Small intestine (tissue), 16 donors: Measurements from ENCODE around the gene ZNF606. TPM values are rescaled to one million over a fixed set of nuclear protein-coding genes. Genes with fewer than 3 reads are reported as not detected.

Source experiments
- DNase-seq, 2 donors: peaks; one replicate each; pipeline versions ENCODE4 v3.0.0 to v3.0.0-alpha.2; 2013
- FAIRE-seq: peaks from 2 replicates; lab custom pipeline; 2012; peaks lifted over from hg19 to GRCh38; lab: Jason Lieb, UNC
- H3K27ac ChIP-seq, 3 donors: one replicate each; pipeline ENCODE4 v1.5.1; 2013; ENCODE audit warnings: low read length in 2 of 3, mild to moderate bottlenecking in 2 of 3, control low read depth in 1 of 3, inconsistent platforms in 1 of 3, low read depth in 1 of 3, moderate library complexity in 1 of 3
- H3K27me3 ChIP-seq, 3 donors: one replicate each; pipeline ENCODE4 v1.6.1; 2013; ENCODE audit warnings: low read length in 3 of 3, inconsistent platforms in 1 of 3; ENCODE audit not compliant: control insufficient read depth in 3 of 3, insufficient read depth in 3 of 3
- H3K36me3 ChIP-seq, 3 donors: one replicate each; pipeline ENCODE4 v1.6.1; 2013; ENCODE audit warnings: low read length in 3 of 3, inconsistent platforms in 1 of 3, low read depth in 1 of 3, mild to moderate bottlenecking in 1 of 3, moderate library complexity in 1 of 3; ENCODE audit not compliant: control insufficient read depth in 3 of 3, insufficient read depth in 2 of 3
- H3K4me1 ChIP-seq, 3 donors: one replicate each; pipeline ENCODE4 v1.6.1; 2013; ENCODE audit warnings: low read length in 2 of 3, inconsistent platforms in 1 of 3, low read depth in 1 of 3, mild to moderate bottlenecking in 1 of 3, moderate library complexity in 1 of 3; ENCODE audit not compliant: control insufficient read depth in 3 of 3, insufficient read depth in 2 of 3
- H3K4me3 ChIP-seq, 3 donors: one replicate each; pipeline ENCODE4 v1.5.1; 2013; ENCODE audit warnings: low read length in 3 of 3, control low read depth in 1 of 3, inconsistent platforms in 1 of 3, low read depth in 1 of 3, mild to moderate bottlenecking in 1 of 3, moderate library complexity in 1 of 3
- H3K9me3 ChIP-seq, 2 donors: one replicate each; pipeline ENCODE4 v1.6.1; 2013; ENCODE audit warnings: low read depth in 1 of 2, low read length in 1 of 2; ENCODE audit not compliant: control insufficient read depth in 2 of 2, insufficient read depth in 1 of 2
- WGBS, 3 donors: extraction: QIAGEN DNeasy Blood & Tissue Kit; methylation state at CpG; one replicate each; pipeline ENCODE4 v1.1.7; 2013; 5-methylcytosine and 5-hydroxymethylcytosine counted together
- long read RNA-seq, 10 donors: transcript quantifications; one replicate each; lab custom pipeline, GENCODE V29; 2026
- polyA plus RNA-seq, 4 donors: library from polyadenylated mRNA; stranded (reverse) in 3 of 4; unstranded in 1 of 4; fragments of 200-250 nt in 3 of 4; fragments of 120-200 nt in 1 of 4; gene quantifications; one replicate each; pipeline versions ENCODE4 v1.2.1 to v1.2.3, GENCODE V29; 2013
- donor health status: healthy with polysubstance abuse.
- donor health status: control.
- donor health status: control.
- donor health status: Bipolar disorder and iron deficiency.
- donor health status: healthy.

Gene ZNF606
- polyA plus RNA-seq: 10 to 100 TPM in 1 of 4 donors, 1 to 10 TPM in 3; 3.8 to 20.1 (median 6.4) TPM
- long read RNA-seq, donor 1, transcript ZNF606-207 (7 exons, 2,009 nt): major isoform, 8 of 39 reads
- long read RNA-seq, donor 1, partial matches to known transcripts: 23 of 39 reads
- long read RNA-seq, donor 1, other reads (novel, unspliced or antisense): 0 of 39 reads
- long read RNA-seq, donor 2, partial matches to known transcripts: 0 of 1 reads
- long read RNA-seq, donor 2, other reads (novel, unspliced or antisense): 0 of 1 reads
- long read RNA-seq, donor 3, partial matches to known transcripts: 0 of 3 reads
- long read RNA-seq, donor 3, other reads (novel, unspliced or antisense): 0 of 3 reads
- long read RNA-seq, donor 4: 0 reads
- long read RNA-seq, donor 5, full-length matches to known transcripts: 3 of 3 reads
- long read RNA-seq, donor 5, partial matches to known transcripts: 0 of 3 reads
- long read RNA-seq, donor 5, other reads (novel, unspliced or antisense): 0 of 3 reads
- long read RNA-seq, donor 6, partial matches to known transcripts: 0 of 2 reads
- long read RNA-seq, donor 6, other reads (novel, unspliced or antisense): 0 of 2 reads
- long read RNA-seq, donor 7, full-length matches to known transcripts: 6 of 6 reads
- long read RNA-seq, donor 7, partial matches to known transcripts: 0 of 6 reads
- long read RNA-seq, donor 7, other reads (novel, unspliced or antisense): 0 of 6 reads
- long read RNA-seq, donor 8, full-length matches to known transcripts: 1 of 1 reads
- long read RNA-seq, donor 8, partial matches to known transcripts: 0 of 1 reads
- long read RNA-seq, donor 8, other reads (novel, unspliced or antisense): 0 of 1 reads
- long read RNA-seq, donor 9: 0 reads
- long read RNA-seq, donor 10, full-length matches to known transcripts: 4 of 4 reads
- long read RNA-seq, donor 10, partial matches to known transcripts: 0 of 4 reads
- long read RNA-seq, donor 10, other reads (novel, unspliced or antisense): 0 of 4 reads

DNA sequence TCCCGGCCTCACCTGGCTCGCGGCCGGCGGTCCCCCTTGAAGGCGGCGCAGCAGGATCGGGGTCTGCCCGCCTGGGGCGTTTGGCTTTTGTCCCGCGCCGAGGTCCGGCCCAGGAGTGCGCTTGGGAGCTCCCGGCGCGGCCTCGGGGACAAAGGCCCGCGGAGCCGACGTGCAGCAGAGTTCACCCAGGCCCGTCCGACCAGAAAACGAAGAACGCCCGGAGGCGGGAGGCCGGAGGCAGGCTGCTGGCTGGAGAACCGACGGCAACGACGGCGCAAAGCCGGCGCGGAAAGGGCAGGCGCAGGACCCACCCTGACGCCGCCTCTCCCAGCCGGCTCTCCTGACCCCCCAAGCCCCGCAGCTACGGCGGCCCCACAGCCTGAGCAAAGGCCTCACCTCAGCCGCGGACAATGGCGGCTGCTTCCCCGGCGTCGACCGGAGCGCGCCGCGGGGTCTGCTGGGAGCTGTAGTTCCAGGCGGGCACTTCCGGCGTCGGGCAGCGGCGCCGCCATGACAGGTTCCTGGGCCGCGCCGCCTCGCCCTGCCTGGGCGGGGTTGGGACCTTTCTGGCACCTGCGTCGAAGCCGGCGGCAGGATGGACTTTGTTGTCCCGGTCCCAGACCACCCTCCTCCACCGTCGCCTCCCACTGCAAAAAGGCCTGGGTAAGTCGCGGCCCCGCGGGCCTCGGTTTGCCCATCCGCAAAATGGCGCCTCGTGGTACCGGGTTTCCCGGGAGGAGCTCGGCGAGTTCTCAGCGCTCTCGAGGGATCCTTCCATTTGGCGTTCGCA, at the start of gene ZNF606:
TSS of gene ZNF606 (minus strand) at position 437 of the 790 bp plus-strand sequence. CDS start 1,501 bp downstream, outside the sequence.
- Histone ChIP-seq H3K27me3 (no peaks in the 10 kb centered on the region), H3K9me3 (peaks cover 3 to 50% of the 10 kb centered on the region in 2 donors), H3K27ac (peak within 1 kb of the TSS; percentile 91 to 97 (median 95)), H3K4me1 (peaks cover 0 to 5% (median 0%) of the 10 kb centered on the region in 3 donors), H3K36me3 (peaks cover 8 to 39% (median 26%) of the 10 kb centered on the region in 3 donors), H3K4me3 (peak within 1 kb of the TSS; percentile 75 to 95 (median 90))
- WGBS, 3 donors: 0 to 1% (median 1%) methylated on average over 68 to 91 of the region's 91 CpGs
- FAIRE-seq (no peak), DNase-seq (peak; percentile 85 to 98)

GRCh38 chr19:58052256-58052655, 49.6 kb upstream of the ZNF606 start:
- no peaks in the 10 kb centered on the region for H3K4me1 ChIP-seq
- no peaks in the 10 kb centered on the region for H3K27me3 ChIP-seq
- H3K4me3 ChIP-seq: no peak overlapping the region
- WGBS, 3 donors: 97% methylated on average over 16 of the region's 16 CpGs
- H3K27ac ChIP-seq: no peak overlapping the region
- FAIRE-seq: no peak
- peaks cover 4 to 83% of the 10 kb centered on the region in 2 donors for H3K9me3 ChIP-seq
- H3K36me3 ChIP-seq: no peaks in the 10 kb centered on the region
- no peak for DNase-seq

DNA sequence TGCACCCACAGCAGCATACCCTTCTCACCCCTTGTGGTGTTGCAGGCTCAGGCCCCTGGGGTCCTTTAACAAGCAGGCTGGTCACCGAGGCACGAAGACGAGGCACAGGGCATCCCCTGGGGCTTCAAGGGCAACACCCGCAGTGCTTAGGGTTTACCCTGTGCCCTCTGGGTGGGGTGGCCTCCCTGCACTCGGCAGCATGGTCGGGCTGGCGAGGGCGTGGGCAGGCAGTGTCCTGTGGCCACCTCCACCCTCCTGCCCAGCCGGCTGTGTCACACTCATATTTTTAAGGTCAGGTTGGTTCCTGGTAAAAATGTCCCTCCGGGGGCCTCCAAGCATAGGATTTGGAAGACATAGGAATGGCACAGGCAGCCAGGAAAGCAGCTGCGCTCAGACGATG, 45.1 kb upstream of the ZNF606 start:
- peaks cover 3 to 97% of the 10 kb centered on the region in 2 donors for H3K9me3 ChIP-seq
- H3K27me3 ChIP-seq: no peaks in the 10 kb centered on the region
- FAIRE-seq: no peak
- no peak for DNase-seq
- 89 to 92% (median 92%) methylated on average over 12 of the region's 12 CpGs for WGBS, 3 donors
- no peak overlapping the region for H3K4me3 ChIP-seq
- H3K4me1 ChIP-seq: no peaks in the 10 kb centered on the region
- H3K36me3 ChIP-seq: no peaks in the 10 kb centered on the region
- no peak overlapping the region for H3K27ac ChIP-seq

DNA sequence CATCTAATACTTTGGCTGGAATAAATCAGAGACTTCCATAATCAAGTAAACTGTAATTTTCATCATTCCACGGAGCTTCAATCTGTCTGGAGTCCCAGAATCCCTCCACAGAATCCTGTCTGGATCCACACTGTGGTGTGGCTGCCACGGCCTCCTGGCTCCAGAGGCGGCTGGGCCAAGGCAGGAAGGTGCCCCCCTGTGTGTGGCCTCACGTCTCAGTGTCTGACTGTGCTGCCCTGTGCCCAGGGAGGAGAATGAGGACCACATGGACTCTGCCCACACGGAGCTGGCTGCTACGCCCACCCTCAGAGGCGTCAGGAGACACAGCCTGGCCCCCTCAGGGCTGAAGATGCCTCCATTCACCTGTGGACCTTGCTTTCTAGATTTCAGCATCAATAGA, 44.2 kb upstream of the ZNF606 start:
- FAIRE-seq (no peak), DNase-seq (no peak)
- Histone ChIP-seq H3K27me3 (no peaks in the 10 kb centered on the region), H3K4me1 (no peaks in the 10 kb centered on the region), H3K4me3 (no peak overlapping the region), H3K36me3 (no peaks in the 10 kb centered on the region), H3K9me3 (peaks cover 3 to 92% of the 10 kb centered on the region in 2 donors), H3K27ac (no peak overlapping the region)
- WGBS, 3 donors: 73 to 84% (median 76%) methylated on average over 7 of the region's 7 CpGs

DNA sequence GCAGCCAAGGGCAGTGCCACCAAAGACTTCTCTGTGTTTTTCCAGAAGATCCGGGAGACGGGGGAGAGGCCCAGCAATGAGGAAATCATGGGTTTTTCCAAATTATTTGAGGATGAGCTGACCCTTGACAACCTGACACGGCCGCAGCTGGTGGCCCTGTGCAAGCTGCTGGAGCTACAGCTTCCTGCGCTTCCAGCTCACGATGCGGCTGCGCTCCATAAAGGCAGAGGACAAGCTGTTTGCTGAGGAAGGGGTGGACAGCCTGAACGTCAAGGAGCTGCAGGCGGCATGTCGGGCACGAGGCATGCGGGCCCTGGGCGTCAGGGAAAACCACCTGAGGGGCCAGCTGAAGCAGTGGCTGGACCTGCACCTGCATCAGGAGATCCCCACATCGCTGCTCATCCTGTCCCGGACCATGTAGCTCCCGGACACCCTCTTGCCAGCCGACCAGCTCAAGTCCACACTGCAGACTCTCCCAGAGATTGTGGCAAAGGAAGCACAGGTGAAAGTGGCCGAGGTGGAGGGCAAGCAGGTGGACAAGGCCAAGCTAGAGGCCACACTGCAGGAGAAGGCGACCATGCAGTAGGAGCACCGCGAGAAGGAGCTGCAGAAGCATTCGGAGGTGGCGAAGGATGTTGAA, 42.9 kb upstream of the ZNF606 start:
- no peaks in the 10 kb centered on the region for H3K36me3 ChIP-seq
- DNase-seq (no peak), FAIRE-seq (no peak)
- no peaks in the 10 kb centered on the region for H3K27me3 ChIP-seq
- H3K9me3 ChIP-seq: peaks cover 3 to 92% of the 10 kb centered on the region in 2 donors
- H3K4me3 ChIP-seq: no peak overlapping the region
- H3K4me1 ChIP-seq: no peaks in the 10 kb centered on the region
- H3K27ac ChIP-seq: no peak overlapping the region
- WGBS, 3 donors: 90 to 94% (median 94%) methylated on average over 24 of the region's 24 CpGs

GRCh38 chr19:58044886-58045285, 42.3 kb upstream of the ZNF606 start:
- Histone ChIP-seq H3K4me3 (no peak overlapping the region), H3K36me3 (no peaks in the 10 kb centered on the region), H3K4me1 (no peaks in the 10 kb centered on the region), H3K27ac (no peak overlapping the region), H3K9me3 (peaks cover 5 to 93% of the 10 kb centered on the region in 2 donors), H3K27me3 (no peaks in the 10 kb centered on the region)
- 95 to 96% (median 96%) methylated on average over 23 to 26 of the region's 26 CpGs for WGBS, 3 donors
- no peak for DNase-seq
- FAIRE-seq: no peak

GRCh38 chr19:58044391-58044790, 41.8 kb upstream of the ZNF606 start:
- DNase-seq: no peak
- Histone ChIP-seq H3K36me3 (no peaks in the 10 kb centered on the region), H3K4me1 (no peaks in the 10 kb centered on the region), H3K27me3 (no peaks in the 10 kb centered on the region), H3K27ac (no peak overlapping the region), H3K9me3 (peaks cover 5 to 92% of the 10 kb centered on the region in 2 donors), H3K4me3 (no peak overlapping the region)
- no peak for FAIRE-seq
- WGBS, 3 donors: 77 to 84% (median 80%) methylated on average over 24 to 42 of the region's 42 CpGs
